GM18507 (cell line): ENCODE measurements around the gene B3GNT9.

Source experiments
- DNase-seq: peaks from one replicate; pipeline ENCODE4 v3.0.0; 2011; ENCODE audit warnings: low read depth; ENCODE audit not compliant: insufficient read length; ENCODE audit errors: extremely low spot score
- FAIRE-seq: peaks from 2 replicates; lab custom pipeline; 2011; peaks lifted over from hg19 to GRCh38; lab: Jason Lieb, UNC

B3GNT9 gene

DNA sequence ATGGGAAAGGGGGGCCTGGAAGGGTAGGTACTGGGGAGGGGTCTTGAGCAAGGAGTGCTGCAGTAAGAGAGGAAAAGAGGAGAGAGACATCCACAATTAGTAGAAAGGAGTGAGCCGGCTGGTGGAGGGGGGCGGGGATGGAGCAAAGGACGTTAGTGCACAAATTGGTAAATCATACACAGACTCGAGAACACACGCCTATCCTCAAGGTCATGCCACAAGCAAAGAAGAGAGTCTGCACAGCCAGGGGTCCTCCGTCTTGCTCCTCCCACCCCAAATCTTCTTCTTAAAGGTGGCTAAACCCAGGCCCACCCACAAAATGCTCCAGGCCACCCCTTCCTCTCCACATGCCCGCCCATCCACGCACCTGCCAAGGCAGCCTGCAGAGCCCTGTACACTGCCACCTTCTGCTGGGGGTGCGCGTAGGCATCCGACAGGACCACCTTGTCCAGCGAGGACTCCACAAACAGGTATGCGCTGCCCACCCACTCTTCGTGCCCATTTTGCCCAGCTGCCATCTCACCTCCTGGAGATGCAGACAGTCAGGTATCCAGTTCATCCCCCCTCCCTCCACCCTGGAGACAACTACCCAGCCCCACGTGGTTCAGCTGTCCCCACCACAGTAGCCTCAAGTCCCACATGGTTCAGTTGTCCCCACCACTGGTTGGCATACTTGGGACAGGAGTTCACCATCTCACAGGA lies 5.5 kb upstream of the B3GNT9 start:
- no peak for DNase-seq
- FAIRE-seq = no peak

- DNase-seq (peak; percentile 79), FAIRE-seq (peak; percentile 47)
These were observed 4.7 kb upstream of the B3GNT9 start for GRCh38 chr16:67155295-67156142.

DNA sequence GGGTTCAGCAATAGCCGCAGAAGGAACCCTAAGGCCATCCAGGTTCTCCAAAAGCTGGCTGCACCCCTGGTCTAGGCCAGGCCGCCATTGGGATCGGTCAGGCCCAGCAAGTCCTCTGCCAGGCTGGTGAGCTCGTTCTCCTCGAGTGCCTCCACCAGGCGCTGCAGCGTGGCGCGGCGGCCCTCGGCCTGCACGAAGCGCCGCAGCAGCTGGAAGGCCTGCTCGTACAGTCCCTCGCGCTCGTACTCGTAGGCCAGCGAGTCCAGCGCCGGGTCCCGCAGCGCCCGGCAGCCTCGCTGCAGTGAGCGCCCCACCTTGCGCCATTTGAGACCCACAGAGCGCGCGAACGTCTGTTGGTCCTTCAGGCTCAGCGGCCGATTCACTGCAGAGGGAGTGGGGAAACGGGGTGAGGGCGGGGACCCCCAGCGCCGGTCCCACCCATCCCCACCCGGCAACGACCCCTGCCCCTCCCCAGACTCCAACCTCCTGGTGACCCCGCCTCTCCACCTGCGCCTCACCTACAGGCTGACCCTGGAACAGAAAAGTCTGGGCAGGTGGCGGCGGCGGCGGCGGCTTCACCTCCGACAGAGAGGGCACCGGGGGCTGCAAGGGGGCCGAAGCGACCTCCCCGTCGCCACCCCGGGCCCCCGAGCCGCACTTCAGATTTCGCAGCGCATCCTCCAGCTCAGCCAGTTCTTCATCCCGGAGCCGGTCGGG lies 3.9 kb upstream of the B3GNT9 start:
- DNase-seq = no peak
- no peak for FAIRE-seq

GRCh38 chr16:67151431-67152097 lies 766 bp upstream of the B3GNT9 start:
- DNase-seq = no peak
- no peak for FAIRE-seq

DNA sequence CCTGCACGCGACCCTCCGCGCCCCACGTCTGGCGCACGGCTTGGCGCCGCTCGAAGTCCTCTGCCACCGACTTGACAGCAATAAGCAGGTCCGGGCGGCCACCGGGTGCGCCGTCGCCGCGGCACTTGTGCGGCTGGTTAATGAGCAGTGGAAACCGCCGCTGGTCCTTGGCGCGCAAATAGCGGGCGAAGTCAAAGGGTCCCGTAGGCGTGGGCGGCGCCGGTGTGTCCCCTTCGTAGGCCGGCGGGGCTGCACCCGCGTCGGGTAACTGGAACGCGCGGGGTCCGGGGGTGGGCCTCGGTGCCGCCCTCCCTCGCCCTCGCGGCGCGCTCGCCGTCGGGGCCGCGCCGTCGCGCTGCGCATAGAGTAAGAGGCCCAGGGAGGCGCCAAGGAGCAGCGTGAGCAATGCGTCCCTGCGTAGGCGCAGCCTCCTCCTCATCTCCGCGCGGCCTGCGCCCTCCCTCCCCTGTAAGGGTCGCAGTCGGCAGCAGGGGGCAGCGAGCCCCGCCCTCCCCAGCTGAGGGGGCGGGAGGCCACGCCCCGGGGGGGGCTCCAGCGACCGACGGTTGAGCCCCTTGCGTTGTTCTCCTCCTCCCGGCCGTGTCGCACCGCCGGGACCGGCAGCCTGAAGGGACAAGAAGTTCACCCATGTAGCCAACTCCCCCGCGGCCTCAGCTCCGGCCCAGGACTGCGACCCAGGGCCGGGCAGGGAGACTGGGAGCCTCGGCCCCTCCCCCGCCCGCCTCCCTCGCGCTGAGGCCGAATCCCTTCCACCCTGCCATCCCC lies 558 bp downstream of the B3GNT9 start:
- FAIRE-seq = peak; percentile 9
- DNase-seq = no peak

GRCh38 chr16:67149276-67150046 lies 1.3 kb downstream of the B3GNT9 start:
- FAIRE-seq = no peak

DNA sequence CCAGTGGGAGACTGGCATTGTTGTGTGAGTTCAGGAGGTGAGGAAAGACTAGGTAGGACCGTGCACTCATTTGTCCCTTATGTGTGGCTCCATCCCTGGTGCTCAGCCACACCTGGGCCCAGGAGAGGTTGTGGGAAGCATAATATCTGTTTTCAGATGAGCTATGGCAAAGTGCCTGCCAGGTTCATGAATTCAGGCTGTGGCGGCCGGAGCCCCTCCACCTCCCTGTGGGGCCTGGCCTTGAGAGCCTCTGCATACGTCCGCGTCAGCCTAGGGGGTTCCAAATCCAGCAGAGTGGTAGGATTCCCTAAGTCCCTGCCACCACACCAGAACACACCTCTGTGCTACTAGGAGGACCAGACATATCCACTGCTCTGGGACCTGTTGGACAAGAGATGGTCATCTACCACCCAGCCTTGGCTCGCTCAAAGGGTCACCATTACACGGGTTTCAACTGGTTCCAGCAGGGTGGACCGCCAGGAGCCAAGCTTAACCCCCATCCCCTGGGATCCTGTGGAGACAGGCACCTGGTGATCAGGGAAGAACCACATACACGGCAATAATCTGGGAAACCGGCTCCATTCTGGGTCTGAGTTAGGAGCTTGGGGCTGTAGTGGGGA lies 2.0 kb downstream of the B3GNT9 start:
- no peak for DNase-seq
- FAIRE-seq = no peak

More at GRCh38 chr16:67149276-67150046, 1.3 kb downstream of the B3GNT9 start:
- no peak for DNase-seq

DNA sequence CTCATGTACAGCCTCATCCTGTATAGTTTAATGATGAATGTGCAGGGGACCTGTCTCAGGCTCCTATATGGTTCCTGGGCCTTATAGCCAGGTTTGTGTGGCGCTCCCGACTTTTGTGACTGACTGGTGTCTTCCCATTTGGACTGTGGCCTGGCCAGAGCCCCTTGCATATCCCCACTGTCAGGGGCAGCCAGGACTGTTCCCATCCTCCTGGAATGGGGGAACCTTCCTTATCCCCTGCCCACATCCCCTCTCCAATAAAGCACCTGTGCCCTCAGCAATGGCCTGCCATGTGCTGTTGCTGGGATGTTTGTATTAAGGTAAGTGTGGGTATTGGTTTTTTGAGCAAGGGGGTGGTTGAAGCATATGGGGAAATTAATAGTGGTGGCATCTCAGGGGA lies 2.6 kb downstream of the B3GNT9 start:
- FAIRE-seq = no peak

DNA sequence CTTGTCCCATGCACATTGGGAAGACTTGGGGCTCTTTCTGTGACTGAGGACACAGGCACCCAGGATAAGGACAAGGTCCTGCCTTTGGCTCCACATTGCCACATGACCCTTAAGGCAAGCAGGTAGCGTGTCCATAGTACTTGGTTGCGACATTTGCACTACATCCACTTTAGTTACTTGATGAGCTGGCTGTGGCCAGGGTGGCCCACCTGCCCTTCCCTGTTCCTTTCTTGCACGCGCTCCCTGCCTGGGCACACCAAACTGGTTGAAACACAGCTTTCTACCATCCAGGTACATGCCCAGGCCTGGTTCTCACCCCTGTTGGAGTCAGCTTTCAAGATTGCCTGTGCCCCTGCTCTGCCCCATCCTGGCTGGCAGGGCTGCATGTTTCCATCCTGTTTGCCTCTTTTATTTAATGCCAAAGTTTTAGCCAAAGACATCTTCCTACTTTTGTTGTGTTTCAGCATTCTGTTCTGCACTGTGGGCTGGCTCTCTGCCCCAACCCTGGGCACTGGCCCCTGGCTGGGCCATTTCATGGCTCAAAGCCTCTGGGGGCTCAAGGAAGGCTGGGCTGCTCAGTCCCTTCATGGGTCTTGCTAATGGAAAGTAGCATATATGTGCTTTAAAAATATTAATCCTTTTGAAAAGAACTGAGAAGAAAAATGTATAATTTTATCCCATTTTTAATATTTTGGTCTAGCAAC lies 3.2 kb downstream of the B3GNT9 start:
- DNase-seq (no peak), FAIRE-seq (no peak)

More for the DNA sequence above, 2.6 kb downstream of the B3GNT9 start:
- DNase-seq = no peak

DNA sequence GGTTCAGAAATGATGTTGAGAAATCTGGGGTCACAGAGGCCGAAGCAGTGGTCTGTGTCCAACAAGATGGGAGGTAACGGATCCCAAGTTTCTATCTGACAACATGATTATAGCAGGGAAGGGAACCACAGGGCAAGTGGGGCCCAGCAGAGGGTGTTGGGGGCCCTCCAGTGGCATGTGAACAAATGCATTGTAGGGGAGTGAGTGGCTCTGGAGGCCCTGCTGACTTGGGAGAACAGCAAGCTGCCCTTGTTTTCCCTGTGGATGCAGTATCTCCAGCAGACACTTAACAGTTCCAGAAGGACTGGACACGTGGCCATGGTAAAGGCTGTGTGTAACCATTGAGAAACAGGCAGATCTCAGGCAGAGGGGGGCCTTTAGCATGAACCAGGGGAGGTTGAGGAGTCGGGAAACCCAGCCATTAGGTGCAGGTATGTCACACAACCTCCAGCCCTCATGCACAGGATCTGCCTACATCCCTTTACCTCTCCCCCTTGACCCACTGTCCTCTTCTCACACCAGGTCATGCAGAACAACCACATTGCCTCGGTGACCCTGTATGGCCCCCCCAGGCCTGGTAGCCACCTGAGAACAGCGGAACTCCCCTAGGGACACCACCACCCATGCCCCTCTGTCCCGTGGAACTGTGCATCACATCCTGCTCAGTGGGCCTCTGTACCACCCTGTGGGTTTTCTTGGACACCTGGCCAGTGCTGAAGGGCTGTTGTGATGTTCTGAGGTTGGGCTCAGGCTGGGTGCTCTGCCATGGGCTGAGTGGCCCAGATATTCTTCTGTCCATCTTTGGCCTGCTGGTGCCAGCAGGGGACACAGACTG lies 4.1 kb downstream of the B3GNT9 start:
- no peak for FAIRE-seq
- no peak for DNase-seq

- DNase-seq (no peak), FAIRE-seq (no peak)
These were observed 5.1 kb downstream of the B3GNT9 start for GRCh38 chr16:67145746-67146145.

- FAIRE-seq (no peak), DNase-seq (no peak)
These were observed 5.9 kb downstream of the B3GNT9 start for GRCh38 chr16:67144943-67145342.

GRCh38 chr16:67142342-67142741 lies 8.5 kb downstream of the B3GNT9 start:
- FAIRE-seq (no peak), DNase-seq (no peak)

GRCh38 chr16:67141391-67141790 lies 9.4 kb downstream of the B3GNT9 start:
- FAIRE-seq (no peak), DNase-seq (no peak)

- DNase-seq (no peak), FAIRE-seq (no peak)
These were observed 13.2 kb downstream of the B3GNT9 start for GRCh38 chr16:67137605-67138004.

GRCh38 chr16:67129422-67129821 lies 21.4 kb downstream of the B3GNT9 start:
- FAIRE-seq = no peak

More at GRCh38 chr16:67129422-67129821, 21.4 kb downstream of the B3GNT9 start:
- DNase-seq = no peak
